DMS114 treated with DMSO at 0.1 percent for 48 hours (cell line): ENCODE results near the gene PAX5.

ENCODE experiments used
- DNase-seq: peaks from one replicate; lab custom pipeline; 2025; ENCODE audit not compliant: unreplicated experiment; lab: John Stamatoyannopoulos, UW

Gene PAX5

GRCh38 chr9:36864491-36865410, 169.3 kb downstream of the PAX5 start:
- no peak for DNase-seq

- peak; percentile 24 for DNase-seq
Measured at GRCh38 chr9:36862206-36863145, 171.6 kb downstream of the PAX5 start.

GRCh38 chr9:36861528-36862205, 172.4 kb downstream of the PAX5 start:
- DNase-seq, result no peak

GRCh38 chr9:36858805-36859375, 175.2 kb downstream of the PAX5 start:
- no peak for DNase-seq

GRCh38 chr9:36855448-36856315, 178.4 kb downstream of the PAX5 start:
- DNase-seq, result no peak

- DNase-seq, result no peak
Measured at GRCh38 chr9:36854751-36855150, 179.3 kb downstream of the PAX5 start.

GRCh38 chr9:36854034-36854433, 180.0 kb downstream of the PAX5 start:
- DNase-seq, result no peak

GRCh38 chr9:36853233-36853632, 180.8 kb downstream of the PAX5 start:
- DNase-seq, result no peak

GRCh38 chr9:36849943-36850342, 184.1 kb downstream of the PAX5 start:
- DNase-seq, result no peak

- no peak for DNase-seq
Measured at GRCh38 chr9:36848946-36849345, 185.1 kb downstream of the PAX5 start.

GRCh38 chr9:36847781-36848673, 186.0 kb downstream of the PAX5 start:
- DNase-seq, result no peak

GRCh38 chr9:36846621-36847020, 187.4 kb downstream of the PAX5 start:
- DNase-seq, result no peak

- no peak for DNase-seq
Measured at GRCh38 chr9:36845844-36846243, 188.2 kb downstream of the PAX5 start.

GRCh38 chr9:36844961-36845360, 189.1 kb downstream of the PAX5 start:
- DNase-seq, result no peak

- DNase-seq, result no peak
Measured at GRCh38 chr9:36843964-36844363, 190.1 kb downstream of the PAX5 start.

GRCh38 chr9:36842560-36843530, 191.2 kb downstream of the PAX5 start:
- DNase-seq, result no peak

- no peak for DNase-seq
Measured at GRCh38 chr9:36840898-36841536, 193.1 kb downstream of the PAX5 start.
